ENCODE results near the gene ZC3H8.

ZC3H8 gene

DNA sequence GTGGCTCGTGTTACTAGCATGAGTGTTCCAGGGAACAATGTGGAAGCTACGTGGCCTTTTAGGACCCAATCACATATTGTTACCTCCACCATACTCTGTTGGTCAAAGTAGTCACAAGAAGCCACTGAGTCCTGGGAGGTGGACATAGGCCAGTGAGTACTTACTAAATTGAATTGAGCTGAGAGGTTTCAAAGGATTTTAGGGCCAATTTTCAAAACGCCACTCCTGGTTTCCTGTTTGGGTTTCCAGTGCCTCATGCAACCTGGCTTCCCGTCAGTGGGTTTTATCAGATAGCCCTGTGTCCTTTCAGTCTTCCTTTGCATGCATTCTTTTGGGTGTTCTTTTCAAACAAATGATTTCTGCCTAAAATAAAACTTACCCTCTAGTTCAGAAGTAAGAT, 60.4 kb downstream of the ZC3H8 start:
- DNase-seq, result no peak

DNA sequence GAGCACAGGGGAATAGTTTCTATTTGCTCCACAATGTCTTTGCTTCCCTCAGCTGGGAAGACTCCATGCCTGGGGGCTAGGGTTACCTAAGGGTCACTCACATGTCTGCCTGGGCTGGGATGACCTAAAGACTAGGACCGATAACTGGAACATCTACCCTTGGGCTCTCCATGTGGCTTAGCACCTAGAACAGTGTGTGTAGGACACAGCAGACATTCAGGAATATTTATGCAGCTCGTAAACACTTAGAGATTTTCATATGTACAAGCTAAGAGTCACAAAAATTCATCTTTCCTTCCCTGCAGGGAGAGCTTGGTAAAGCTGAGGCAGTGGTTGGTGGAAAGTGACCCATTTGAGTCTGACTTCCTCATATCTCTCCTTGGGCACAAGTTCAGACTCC, 60.8 kb downstream of the ZC3H8 start:
- DNase-seq, result no peak

DNA sequence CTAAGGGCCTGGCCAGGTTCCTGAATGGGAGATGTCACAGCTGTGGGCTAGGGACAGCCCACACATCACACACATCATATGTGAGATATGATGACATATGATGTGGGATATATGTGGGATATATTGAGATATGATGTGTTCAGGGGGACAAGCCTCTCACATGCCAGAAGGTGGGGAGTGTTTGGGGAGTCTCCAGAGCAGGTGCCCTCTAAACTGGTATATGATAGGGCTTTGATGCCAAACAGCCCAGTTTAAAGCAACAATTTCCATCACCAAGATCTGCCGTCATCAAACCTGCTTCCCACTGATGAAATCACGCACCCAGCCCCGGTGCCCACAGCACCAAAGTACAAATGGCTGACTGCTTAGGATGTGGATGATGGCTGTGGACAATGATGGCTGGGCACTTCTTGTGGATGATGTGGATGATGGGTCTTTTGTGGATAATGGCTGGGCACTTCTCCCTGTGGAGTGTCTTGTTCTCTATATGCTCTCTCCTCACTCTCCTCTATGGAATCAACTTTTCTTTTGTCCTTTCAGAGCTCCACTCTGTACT, 65.8 kb downstream of the ZC3H8 start:
- no peak for DNase-seq

DNA sequence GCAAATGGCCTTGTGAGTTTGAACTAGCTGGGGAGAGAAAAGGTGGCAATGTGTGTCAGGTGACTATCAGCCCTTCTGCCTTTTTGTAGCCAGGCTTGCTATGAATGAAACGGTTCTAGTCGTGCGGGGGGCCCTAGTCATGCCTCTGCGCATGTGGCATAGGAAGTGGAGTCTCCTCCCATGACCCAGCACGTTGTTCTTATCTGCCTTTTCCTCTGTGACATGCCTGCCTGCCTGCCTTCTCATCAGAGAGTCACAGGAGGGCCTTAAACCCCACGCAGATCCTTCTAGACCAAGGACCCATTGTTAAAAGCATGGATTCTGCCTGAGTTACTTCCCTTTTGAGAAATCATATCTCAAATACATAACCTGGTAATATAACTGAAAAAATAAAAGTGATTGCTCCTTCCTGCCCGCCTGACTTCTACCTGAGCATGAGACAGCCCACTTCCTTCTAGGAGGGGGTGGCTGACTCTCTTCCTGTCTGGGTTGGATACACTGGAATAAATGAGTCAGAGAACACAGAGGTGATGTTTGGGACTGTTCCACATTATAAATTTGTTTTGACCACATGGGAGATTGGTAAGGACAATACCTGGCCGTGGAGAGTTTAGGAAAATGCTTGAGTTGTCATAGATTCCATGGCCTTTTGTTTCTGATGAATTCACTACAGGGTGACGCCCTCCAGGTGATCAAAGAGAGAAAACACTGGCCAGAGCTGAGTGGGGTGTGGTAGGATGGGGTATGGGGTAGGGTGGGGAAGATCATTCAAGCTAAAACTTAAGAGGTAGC, 66.8 kb downstream of the ZC3H8 start:
- DNase-seq, result no peak

DNA sequence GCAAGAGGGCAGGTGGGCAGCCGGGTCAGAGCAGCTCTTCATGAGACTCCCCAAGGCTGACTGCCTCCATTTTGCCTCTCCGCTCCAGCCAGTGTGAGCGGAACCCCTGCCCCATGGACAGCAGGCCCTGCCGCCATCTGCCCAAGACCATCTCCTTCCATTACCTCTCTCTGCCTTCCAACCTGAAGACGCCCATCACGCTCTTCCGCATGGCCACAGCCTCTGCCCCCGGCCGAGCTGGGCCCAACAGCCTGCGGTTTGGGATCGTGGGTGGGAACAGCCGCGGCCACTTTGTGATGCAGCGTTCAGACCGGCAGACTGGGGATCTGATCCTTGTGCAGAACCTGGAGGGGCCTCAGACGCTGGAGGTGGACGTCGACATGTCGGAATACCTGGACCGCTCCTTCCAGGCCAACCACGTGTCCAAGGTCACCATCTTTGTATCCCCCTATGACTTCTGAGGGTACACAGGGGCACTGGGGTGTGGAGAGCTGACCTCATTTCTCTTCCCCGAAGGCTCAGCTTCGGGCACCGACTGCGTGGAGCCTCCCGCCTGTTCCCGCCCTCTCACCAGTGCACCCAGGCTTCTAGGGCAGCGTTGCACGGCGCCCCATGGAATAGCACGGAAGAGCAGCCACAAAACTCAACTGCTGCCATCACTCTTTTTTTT, 67.7 kb downstream of the ZC3H8 start:
- DNase-seq, result no peak

DNA sequence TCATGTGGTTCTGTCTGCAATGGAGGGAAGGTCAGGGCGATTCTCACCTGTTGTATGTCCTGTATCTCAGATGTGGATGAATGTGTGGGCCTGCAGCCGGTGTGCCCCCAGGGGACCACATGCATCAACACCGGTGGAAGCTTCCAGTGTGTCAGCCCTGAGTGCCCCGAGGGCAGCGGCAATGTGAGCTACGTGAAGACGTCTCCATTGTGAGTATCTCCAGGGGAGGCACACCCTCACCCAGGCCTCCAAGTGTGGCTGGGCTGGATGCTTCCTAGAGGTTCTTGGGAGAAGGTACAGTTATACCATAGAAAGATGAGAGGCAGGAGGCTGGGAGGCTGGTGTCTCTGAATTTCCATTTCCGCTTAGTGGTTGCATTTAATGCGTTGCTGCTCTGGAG, 69.7 kb downstream of the ZC3H8 start:
- DNase-seq, result no peak

DNA sequence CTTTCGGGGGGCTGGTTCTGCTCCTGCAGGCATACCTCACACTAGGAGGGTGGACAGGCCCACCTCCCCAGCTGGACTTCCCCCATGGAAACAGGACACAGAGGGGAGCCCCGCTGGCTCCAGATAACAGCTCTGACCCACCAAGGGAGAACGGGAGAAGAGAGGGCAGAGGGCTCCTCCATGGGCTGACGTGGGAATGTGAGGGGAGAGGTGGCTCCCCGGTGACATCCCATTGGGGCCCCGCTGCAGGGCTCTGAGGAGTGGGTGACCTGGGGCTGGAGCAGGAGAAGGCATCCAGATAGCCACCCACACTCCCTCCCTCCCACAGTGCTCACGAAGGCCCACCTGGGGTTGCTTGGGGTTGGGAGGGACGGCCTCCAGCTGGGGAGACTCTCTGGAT, 70.7 kb downstream of the ZC3H8 start:
- no peak for DNase-seq

DNA sequence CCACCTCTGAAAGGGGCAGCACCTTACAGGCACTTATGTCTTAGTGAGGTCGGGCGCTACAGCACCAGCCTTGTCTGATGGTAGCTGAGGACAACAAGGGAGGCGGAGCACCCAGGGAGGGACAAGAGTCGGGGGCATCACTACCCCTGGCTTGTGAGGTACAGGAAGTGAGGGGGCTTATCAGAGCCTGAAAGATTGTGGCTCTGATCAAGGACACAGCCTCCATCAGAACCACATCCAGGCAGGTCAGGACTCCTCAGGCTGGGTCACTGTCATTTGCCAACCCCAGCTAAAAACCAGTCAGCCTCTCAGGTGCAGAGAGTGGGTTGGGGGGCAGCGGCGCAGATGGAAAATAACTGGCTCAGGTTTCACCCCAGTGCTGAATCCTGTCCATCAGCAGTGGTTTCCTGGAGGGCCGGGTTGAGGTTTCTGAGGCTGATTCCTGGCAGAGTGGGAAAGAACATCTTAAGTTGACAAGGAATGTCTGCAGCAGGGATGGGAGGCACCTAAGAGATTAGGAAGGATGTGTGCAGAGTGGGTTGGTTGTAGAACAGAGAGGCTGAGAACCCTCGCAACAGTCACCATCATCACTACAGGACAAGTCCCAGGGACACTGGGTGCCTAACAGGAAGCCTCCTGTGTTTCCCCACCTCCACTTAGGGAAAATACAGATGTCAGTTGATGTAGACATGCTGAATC, 71.4 kb downstream of the ZC3H8 start:
- no peak for DNase-seq

DNA sequence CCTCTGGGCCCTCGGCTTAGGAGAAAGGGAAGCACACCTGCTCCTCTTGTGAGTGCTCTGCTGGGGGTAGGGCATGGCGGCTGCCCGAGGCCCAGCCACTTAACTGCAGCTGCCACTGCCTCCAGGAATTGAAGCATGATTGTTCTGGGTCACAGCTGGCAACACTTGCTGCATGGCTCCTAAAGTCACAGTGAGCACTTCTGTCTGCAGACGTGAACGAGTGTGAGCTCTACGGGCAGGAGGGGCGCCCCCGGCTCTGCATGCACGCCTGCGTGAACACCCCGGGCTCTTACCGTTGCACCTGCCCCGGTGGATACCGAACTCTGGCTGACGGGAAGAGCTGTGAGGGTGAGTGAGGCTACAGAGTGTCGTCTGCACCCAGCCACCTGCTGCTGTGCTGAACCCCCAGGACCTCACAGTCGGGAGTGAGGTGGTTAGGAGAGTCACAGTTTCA, 72.2 kb downstream of the ZC3H8 start:
- no peak for DNase-seq

DNA sequence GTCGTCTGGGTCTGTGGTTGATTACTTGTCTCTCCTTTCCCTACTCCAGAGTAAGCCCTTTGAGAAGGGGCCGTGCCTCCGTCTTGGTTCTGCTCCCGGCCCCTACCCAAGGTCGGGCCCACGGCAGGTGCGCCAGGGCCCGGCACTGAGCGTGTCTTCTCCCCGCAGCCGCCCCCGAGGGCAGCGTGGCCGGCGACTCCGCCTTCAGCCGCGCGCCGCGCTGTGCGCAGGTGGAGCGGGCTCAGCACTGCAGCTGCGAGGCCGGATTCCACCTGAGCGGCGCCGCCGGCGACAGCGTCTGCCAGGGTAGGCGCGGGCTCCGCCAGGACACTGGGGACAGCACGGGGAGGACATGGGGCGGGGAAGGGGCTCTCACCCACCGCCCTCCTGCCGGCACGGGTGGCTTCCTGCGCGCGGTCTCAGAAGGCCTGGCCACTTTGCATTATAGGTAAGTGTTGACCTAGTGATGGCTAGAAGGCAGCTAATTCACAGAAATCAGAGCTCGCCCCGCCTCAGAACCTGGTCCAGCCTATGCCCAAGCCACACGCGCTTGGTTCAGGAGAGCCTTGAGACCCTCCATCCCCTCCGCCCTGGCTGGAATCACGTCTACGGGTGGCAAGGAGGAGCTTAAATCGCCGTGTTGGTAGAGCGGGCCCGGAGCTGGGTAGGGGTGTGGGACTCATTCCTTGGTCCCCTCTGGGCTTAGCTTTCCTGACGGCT, 73.1 kb downstream of the ZC3H8 start:
- no peak for DNase-seq

DNA sequence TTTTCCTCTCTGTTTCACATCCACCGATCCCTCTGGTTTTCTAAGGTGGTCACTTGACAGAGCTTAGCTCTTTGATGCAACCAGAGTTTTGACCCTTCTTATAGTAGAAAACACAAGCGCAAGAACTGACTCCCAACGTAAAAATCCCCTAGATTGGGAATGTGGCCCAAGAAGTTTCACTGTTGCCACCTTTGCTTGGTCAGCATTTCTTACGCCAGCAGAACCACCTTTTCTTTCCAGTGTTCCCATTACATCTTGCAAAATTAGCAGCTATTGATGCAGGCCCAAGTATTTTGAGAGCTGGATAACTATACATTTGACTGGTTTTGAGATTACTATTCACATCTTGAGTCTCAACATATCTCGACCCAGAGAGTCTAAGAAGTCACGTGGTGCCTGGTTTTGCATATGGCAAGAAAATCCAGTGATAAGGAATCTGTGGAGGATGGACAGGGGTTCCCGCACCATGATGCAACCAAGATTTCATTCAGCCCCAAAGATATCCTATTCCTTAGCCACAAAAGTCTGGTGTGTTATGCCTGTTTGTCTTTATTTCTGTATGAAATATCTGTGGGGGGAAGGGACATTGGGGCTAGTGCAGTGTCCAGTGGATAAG, 78.8 kb downstream of the ZC3H8 start:
- no peak for DNase-seq

DNA sequence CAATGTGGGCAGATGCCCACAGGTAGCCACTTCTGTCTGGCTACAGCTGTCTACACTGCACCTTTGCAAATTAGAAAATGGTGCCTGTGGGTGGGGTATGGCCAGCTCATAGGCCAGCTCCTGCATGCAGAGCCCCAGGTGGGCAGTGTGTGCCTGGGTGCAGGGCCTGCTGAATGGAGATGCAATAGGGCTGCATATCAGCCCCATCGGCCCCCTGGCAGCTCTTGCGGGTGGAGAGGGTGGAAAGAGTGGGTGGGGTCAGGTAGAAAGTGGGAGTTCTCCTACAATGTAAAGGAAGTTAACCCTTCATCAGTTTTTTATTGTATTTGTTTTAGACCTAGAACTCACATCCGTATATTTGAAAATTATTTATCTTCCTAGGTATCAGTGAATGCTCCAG, 79.5 kb downstream of the ZC3H8 start:
- DNase-seq, result no peak

DNA sequence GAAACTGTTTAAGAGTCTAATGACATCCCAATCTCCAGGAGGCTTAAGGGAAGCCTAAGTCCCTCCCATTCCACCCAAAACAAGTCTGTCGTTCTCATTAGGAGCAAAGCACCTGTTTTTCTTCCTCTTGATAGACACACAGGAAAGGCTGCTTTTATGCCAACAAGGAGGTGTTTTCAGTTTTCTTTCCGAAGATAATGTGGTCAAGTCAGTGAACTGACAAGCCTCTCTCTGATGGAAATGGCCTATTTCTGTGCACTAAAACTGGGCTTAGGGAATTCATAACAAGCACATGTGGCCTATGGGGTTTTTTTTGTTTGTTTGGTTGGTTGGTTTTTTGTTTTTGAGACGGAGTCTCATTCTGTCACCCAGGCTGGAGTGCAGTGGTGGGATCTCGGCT, 80.5 kb downstream of the ZC3H8 start:
- DNase-seq, result no peak

DNA sequence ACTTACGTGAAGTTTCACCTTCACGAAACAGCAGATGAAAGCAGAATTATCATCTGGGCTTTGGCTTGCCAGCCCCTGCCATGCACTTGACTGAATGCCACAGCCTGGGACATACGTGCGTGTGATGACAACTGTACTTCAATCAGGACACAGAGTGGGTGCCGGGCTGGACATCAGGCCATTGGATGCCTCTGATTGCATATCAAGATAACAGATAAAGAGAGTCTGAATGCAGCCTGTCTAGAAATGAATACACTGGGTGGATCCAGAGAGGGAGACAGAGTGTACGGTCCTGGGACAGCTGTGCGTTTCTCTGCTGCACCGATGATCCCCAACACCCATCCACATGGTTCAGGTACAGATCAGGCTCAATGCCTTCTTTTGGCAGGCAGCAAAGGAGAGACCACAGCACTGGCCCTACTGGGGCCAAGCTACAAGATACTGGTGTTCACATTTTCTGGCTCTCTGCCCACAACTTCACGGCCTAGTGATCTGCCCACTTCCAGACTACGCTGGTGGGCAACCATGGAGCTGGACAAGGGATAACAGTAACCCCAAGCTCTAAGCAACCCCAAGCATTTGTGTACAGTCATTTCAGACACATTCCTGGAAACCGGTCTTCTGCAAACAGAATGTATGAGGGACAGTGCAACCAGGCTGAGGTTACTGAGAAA, 81.1 kb downstream of the ZC3H8 start:
- DNase-seq, result no peak

DNA sequence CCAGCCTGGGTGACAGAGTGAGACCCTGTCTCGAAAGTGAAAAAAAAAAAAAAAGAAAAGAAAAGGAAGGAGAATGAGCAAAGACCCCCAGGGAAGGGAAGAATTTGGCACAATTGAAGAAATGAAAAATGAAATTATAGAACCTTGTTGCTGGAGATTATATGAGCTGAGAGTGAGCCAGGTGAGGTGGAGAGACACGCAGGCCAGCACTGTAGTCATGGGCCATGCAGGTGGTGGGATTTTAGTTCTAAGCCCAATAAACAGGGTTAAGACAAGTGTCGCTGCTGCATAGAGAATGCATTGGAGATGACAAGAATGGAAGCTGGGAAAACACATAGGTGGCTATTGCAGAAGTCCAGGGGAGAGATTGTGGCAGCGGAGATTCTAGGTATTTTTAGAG, 84.3 kb downstream of the ZC3H8 start:
- DNase-seq, result no peak

DNA sequence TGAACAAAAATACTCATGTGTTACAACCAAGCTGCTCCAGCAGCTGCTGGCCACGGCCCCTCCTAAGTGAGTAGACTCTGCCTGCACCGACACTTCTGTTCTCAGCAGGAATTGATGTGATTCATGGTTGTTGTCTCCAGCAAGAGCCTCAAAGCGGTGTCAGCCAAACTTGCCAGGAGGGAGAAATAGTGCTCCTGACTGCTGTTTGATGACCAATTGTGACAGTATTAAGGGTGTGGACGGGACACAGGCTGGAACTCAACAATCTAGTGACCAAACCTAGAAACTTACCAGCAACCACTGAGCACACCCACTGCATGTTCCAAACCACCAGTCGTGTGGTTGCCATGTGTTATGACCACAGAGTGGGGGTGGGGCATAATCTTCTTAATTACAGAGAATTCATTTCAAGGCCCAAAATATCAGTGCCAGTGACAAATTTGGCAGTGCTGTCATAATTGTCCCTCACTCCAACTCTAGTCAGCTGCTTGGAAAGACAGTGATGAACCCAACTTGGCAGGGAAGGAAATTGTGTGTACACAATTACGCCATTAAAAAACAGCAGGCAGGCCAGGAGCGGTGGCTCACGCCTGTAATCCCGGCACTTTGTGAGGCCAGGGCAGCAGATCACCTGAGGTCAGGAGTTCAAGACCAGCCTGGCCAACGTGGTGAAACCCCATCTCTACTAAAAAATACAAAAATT, 86.3 kb downstream of the ZC3H8 start:
- DNase-seq, result no peak

DNA sequence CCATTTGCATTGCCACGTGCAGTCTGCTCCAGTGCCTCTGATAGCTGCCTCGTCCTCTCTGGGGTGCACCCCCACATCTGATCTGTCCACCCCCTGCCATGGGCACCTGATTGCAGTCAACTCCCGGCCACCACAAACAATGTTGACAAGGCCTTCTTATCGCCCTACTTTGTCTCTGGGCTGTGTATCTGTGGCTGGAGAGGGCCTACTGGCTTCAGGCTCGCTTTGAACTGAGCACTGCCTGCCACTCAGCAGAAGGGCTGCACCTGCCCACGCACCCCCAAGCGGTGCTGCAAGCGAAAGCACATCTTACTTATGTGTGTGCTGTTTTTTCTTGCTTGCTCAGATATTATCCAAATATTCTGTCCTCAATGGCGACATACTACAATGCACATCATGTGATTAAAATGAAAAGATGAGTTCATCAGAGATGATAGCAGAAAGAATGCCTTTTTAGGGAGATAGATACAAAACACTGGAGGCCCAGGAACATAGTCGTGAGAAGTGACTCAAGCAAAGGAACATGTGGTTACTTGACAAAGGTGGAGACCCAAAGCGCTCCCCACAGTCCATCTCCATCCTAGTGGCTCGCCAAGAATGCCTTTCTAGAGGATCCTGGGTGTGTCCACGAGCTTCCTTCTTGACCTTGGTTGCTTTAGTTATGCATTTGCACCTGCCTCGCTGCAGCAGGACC, 87.9 kb downstream of the ZC3H8 start:
- no peak for DNase-seq

DNA sequence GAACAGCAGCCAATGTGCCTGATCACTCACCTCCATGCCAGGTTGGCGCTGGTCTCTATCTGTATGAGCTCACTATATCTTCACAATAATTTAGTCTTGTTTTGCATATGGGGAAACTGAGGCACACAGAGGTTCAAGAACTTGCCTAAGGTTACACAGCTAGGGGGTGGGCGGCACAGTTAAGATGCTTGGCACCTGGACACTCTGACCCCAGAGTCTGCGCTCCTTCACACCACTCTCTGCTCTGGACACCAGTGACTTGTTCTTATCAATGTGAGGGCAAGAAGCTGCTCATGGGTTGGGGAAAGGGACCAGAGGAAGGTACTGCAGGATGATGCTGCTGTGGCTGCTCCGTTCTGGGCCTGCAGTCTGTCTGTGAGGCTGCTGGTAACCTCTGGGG, 89.5 kb downstream of the ZC3H8 start:
- no peak for DNase-seq

DNA sequence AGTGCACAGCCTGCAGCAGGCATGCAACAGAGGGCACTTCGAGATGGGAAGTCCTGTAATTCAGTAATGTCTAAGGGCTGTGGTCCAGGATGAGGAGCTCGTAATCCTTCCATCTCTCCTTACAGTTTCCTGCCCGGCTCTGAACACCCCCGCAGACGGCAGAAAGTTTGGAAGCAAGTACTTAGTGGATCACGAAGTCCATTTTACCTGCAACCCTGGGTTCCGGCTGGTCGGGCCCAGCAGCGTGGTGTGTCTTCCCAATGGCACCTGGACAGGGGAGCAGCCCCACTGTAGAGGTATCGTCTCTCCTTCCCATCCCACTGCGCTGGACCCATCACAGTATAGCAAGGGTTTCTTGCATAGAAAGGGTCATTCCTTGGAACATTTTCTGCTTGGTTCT, 90.0 kb downstream of the ZC3H8 start:
- no peak for DNase-seq

DNA sequence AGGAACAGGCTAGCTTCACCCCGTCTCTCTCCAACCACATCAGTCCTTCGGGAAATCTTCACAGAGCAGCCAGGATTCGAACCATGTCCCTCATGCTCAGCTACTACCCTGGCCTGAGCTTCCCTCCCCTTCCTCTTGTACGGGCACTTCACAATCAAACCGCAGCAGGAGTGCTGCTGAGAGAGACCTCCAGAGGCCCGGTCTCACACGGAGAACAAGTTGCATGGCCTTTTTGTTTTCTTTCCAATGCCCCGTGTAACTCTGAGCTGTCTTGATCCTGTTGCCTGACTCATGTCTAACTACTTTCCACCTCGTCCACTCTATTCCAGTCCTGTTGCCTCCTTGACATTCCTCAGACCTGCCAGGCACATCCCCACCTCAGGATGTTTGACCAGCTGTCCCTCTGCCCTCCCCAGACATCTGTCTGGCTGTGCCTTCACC, 91.3 kb downstream of the ZC3H8 start:
- no peak for DNase-seq

DNA sequence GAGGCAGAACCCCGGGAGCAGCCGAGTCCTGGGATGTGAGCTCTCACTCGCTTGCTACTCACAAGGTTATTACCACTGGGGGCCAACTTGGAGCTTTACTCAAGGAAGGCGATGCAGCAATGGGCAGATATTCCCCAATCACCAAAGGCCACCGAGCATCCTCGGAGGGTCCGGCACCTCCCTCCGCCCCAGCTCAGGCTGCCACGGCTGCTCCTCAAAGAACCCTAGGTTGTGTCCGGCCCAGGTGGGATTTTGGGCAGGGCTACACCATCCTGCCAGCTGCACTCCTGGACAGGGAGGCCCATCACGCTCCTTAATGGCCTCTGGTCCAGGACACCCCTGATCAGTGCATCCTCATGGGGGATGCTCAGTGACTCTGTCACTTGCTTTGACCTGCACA, 91.9 kb downstream of the ZC3H8 start:
- no peak for DNase-seq
